HG03432 (cell line): ENCODE measurements around the gene CDK11A.
"Not testable (repeated sequence)": the region's sequence is repeated elsewhere in the genome, so short reads cannot be mapped to it uniquely, and the experiment has no call there.

Experiments
- ATAC-seq: cut with Tn5 transposase; IDR thresholded peaks from one replicate; pipeline ENCODE4 v1.9.1; 2021; ENCODE audit warnings: mild to moderate bottlenecking, moderate library complexity; ENCODE audit not compliant: unreplicated experiment

Gene CDK11A

GRCh38 chr1:1754051-1754815 is 30.1 kb upstream of the CDK11A start:
- no peak for ATAC-seq

DNA sequence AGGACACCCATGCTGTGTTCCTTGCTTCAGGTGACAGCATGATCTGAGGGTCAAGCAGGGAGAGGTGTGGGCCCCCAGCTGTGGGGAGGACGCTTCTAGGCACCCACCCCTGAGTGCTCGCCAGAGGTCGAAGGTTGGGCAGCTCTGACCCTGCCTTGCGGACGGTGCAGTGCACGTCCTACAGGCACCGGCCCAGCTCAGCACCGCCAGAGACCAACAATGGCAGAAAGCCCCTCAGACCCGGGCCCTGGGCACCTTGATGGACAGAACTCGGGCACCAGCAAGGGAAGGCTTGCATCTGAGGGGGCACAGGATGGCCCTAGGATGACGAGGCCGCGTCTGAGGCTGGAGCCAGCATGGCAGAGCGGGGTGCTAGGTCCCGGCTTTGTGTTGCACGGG is 29.4 kb upstream of the CDK11A start:
- ATAC-seq = no peak

GRCh38 chr1:1752636-1753606 is 28.8 kb upstream of the CDK11A start:
- no peak for ATAC-seq

- ATAC-seq = no peak
Measured at GRCh38 chr1:1752190-1752589, 28.0 kb upstream of the CDK11A start.

- ATAC-seq = not testable (repeated sequence)
Measured at GRCh38 chr1:1749941-1750340, 25.8 kb upstream of the CDK11A start.

DNA sequence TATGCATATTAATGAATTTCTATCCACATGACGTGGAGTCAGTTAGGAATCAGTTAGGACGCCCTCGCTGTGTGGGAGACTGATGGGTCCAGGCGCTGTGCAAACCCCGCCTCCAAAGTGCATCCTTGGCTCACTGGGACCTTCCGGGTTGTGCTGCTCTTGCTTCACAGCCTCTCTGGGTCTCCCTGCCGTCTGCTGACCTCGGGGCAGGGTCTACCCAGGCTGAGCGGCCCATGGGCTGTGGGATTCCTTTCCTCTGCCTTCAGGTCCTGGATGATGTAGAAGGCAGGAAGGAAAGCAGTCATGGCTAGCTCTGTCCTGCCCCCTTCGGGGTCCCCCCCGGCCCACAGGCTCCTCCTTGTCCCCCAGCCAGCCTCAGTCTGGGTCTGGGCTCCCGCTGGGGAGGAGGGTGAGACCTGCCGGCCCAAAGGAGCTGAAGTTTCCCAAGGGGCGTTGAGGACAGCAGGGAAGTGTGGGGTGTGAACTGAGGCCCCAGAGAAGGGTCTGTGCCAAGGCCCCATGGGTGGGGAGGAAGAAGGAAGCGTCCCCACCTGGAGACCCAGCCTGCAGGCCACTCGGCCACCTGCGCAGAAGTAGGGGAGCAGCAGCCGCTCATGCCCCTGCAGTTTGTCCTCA is 24.6 kb upstream of the CDK11A start:
- no peak for ATAC-seq

- peak; percentile 80 for ATAC-seq
Measured at GRCh38 chr1:1746566-1746909, 22.4 kb upstream of the CDK11A start.

- peak; percentile 68 for ATAC-seq
Measured at GRCh38 chr1:1745651-1746565, 21.8 kb upstream of the CDK11A start.

GRCh38 chr1:1742529-1742928 is 18.4 kb upstream of the CDK11A start:
- not testable (repeated sequence) for ATAC-seq

GRCh38 chr1:1741013-1741412 is 16.9 kb upstream of the CDK11A start:
- ATAC-seq = not testable (repeated sequence)

DNA sequence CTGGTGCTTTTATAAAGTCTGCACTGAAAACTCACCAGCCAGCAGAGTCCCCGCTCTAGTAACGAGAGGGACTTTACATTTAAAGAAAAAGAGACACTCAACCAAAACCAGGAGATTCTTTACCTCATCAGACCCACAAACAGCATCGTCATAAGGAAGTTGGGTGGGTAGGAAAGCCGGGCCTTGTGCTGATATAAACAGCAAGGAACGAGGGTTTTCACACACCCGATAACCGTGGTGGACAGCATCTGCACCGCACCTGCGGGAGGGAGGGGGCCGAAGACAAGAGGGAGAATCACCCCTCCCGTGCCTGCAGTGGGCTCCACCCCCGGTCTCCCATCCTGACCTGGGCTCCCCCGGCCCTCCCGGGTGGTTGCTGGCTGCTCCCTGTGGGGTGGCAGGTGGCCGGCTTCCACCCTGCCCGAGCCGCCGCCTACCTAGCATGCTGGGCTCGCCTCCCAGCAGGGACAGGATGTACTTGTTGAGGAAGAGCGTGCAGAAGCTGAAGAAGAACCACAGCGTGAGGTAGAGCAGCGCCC is 14.7 kb upstream of the CDK11A start:
- not testable (repeated sequence) for ATAC-seq

- not testable (repeated sequence) for ATAC-seq
Measured at GRCh38 chr1:1737675-1738590, 13.8 kb upstream of the CDK11A start.

GRCh38 chr1:1732381-1732780 is 8.2 kb upstream of the CDK11A start:
- no peak for ATAC-seq

GRCh38 chr1:1730870-1731269 is 6.7 kb upstream of the CDK11A start:
- ATAC-seq = no peak

DNA sequence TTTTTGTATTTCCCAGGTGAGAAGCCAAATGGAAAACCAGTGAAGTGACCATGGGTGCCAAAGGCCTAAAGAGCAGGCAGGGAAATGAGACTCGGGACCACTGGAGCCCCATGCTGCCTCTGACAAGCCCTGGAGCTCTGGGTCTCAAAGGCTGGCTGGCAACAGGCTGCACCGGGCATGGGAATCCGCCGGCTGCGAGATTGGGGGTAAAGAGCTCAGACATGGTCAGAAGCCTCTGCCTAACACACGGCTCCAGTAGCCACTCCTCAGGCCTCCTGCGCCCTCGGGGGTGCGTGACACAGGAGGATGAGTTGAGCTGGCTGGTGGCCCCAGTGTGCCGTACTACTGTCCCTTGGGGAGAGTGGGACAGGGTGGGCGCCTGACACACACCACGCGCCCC is 6.1 kb upstream of the CDK11A start:
- not testable (repeated sequence) for ATAC-seq

DNA sequence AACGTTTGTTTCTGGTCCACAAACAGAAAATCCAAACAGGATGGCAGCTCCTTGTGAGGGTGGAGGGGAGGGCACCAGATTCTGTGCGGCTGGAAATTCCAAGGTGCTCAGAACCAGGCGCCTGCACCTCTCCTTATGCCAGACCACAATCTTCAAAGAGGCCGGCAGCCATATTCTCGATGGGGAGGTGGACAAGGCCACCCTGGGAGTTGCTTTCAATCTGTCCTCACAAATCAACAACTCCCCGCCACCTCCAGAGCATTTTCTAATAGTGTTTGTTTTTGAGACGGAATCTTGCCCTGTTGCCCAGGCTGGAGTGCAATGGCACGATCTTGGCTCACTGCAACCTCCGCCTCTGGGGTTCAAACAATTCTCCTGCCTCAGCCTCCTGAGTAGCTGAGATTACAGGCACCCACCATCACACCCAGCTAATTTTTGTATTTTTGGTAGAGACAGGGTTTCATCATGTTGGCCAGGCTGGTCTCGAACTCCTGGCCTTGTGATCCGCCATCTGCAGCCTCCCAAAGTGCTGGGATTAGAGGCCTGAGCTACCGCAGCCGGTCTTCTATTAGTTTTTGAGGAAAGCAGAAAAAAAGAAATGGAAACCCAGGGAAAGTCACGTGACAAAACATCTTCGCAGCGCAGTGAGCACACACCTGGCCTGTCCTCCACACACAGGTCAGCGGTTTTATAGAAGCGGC is 5.1 kb upstream of the CDK11A start:
- ATAC-seq = not testable (repeated sequence)

DNA sequence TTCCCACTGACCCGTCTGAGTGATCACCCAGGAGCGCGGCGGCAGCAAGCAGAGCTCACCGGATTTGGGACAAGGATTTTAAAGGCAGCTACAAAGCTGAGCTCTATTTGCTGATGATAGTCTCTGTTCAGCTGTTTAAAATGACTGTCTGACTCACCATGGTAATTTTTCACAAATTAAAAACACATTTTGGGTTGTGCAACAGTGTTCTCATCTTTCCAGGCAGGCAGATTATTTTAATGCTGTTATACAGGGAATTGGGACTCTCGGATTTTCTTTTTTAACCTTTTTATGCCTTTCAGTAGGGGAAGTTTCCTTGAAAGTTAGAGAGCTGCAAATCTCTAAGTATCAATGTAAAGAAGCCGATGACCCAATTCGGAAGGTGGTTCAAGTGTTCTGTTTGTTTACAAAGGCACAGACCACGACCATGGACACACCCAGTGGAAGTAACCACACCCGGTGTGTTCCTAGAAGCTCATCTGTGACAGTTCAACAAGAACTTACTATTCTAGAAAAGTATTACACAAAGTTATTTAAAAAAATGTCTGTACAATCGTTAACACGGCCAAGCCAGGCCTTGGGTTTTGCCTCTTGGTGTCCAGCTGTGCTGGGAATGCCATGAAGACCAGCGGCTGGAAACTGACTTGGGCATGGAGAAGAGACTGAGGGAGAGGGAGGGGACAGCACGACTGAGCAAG is 4.3 kb upstream of the CDK11A start:
- not testable (repeated sequence) for ATAC-seq

DNA sequence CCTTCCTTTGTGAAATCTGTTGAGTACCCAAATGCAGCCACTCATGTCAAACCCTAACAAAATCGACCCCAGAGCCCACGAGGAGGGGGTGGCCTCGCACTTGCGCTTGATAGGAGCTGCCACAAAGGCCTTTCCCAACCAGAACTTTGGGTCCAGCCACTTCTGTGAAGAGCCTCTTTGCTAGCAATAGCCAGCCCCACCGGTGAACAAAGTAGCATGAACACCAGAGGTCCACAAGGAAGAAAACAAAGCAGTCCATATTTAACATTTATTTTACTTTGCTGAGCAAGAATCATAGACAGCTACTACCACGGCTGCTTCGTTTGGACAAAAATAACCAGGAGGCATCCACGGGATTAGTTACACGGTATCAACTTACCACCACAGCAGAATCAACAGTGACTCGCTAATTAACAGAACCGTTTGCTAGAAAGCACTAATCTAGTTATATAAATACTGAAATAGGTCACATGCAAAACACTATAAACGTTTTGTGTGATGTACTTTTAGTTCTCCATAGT is 3.0 kb upstream of the CDK11A start:
- ATAC-seq = not testable (repeated sequence)
